Ishikawa (cell line): ENCODE measurements around the gene TUBD1.

Source experiments
- EGR1 ChIP-seq: IDR thresholded peaks from 2 replicates; pipeline ENCODE4 v1.6.1; 2012
- EP300 ChIP-seq: IDR thresholded peaks from 2 replicates; pipeline ENCODE4 v1.6.1; 2012; ENCODE audit warnings: borderline replicate concordance
- MAX ChIP-seq: IDR thresholded peaks from 2 replicates; pipeline ENCODE4 v1.6.1; 2012
- TCF12 ChIP-seq: IDR thresholded peaks from 2 replicates; pipeline ENCODE4 v1.6.1; 2012; ENCODE audit warnings: low read depth
- ZBTB7A ChIP-seq: IDR thresholded peaks from 2 replicates; pipeline ENCODE4 v1.6.1; 2012; ENCODE audit warnings: low read depth

- TF ChIP-seq EGR1 (no peak), EP300 (no peak), TCF12 (no peak), MAX (0 out of 2 replicates have a peak, but pooled peaks have one; percentile 0), ZBTB7A (no peak)
Measured at GRCh38 chr17:59842901-59843652, 49.7 kb downstream of the TUBD1 start.
